HEK293T (cell line): ENCODE measurements around the gene ATP1B2.

Experiments used
- ARNT ChIP-seq: fragments of 450-650 bp; IDR thresholded peaks from 2 replicates; pipeline ENCODE4 v1.6.1; 2017; ENCODE audit warnings: mild to moderate bottlenecking
- BHLHE40 ChIP-seq: fragments of 450-650 bp; IDR thresholded peaks from 2 replicates; pipeline ENCODE4 v1.6.1; 2016; ENCODE audit warnings: mild to moderate bottlenecking, moderate library complexity, borderline replicate concordance
- CTBP1 ChIP-seq: fragments of 450-650 bp; IDR thresholded peaks from 2 replicates; pipeline ENCODE4 v1.6.1; 2016; ENCODE audit warnings: borderline replicate concordance
- FOXA1 ChIP-seq: fragments of 450-650 bp; IDR thresholded peaks from 2 replicates; pipeline ENCODE4 v1.6.1; 2016; ENCODE audit warnings: mild to moderate bottlenecking
- FOXK2 ChIP-seq: fragments of 450-650 bp; IDR thresholded peaks from 2 replicates; pipeline ENCODE4 v1.6.1; 2016; ENCODE audit warnings: mild to moderate bottlenecking
- FOXM1 ChIP-seq: fragments of 450-650 bp; IDR thresholded peaks from 2 replicates; pipeline ENCODE4 v1.6.1; 2017; ENCODE audit warnings: mild to moderate bottlenecking, borderline replicate concordance
- HDGF ChIP-seq: fragments of 450-650 bp; IDR thresholded peaks from 2 replicates; pipeline ENCODE4 v1.6.1; 2017; ENCODE audit warnings: antibody characterized with exemption, borderline replicate concordance
- LEF1 ChIP-seq: fragments of 450-650 bp; IDR thresholded peaks from 2 replicates; pipeline ENCODE4 v1.6.1; 2017; ENCODE audit warnings: mild to moderate bottlenecking, borderline replicate concordance
- NFRKB ChIP-seq: fragments of 450-650 bp; IDR thresholded peaks from 2 replicates; pipeline ENCODE4 v1.6.1; 2016; ENCODE audit warnings: mild to moderate bottlenecking, moderate library complexity
- PKNOX1 ChIP-seq: fragments of 450-650 bp; IDR thresholded peaks from 2 replicates; pipeline ENCODE4 v1.6.1; 2016
- SUZ12 ChIP-seq: fragments of 450-650 bp; IDR thresholded peaks from 2 replicates; pipeline ENCODE4 v1.6.1; 2016; ENCODE audit warnings: mild to moderate bottlenecking
- TARDBP ChIP-seq: fragments of 450-650 bp; IDR thresholded peaks from 2 replicates; pipeline ENCODE4 v1.6.1; 2016
- ZNF384 ChIP-seq: fragments of 450-650 bp; IDR thresholded peaks from 2 replicates; pipeline ENCODE4 v1.6.1; 2016

DNA sequence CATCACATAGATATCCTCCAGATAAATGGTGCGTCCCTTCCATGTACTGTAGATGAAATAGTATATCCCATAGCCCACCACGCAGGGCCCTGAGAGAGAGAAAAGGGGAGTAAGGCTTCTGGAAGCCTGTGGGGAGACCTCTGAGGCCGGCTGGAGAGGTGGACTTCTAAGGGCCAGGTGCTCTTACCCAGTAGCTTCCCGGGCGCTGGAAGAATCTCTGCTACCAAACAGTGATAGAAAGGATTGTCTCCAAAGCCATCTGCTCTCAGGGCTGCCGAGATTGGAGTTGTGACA, 23.8 kb upstream of the ATP1B2 start:
- TF ChIP-seq CTBP1 (no peak), FOXK2 (no peak), ARNT (no peak), HDGF (no peak), SUZ12 (no peak), FOXM1 (no peak), TARDBP (no peak), BHLHE40 (no peak), LEF1 (no peak), FOXA1 (no peak), PKNOX1 (no peak), NFRKB (no peak), ZNF384 (no peak)
